PC-3 (cell line): ENCODE measurements around the gene BRD9.
"Not testable (repeated sequence)": the region's sequence is repeated elsewhere in the genome, so short reads cannot be mapped to it uniquely, and the experiment has no call there.

Experiments used
- CTCF ChIP-seq: fragments of 300-600 bp; sonication (generic); conservative IDR thresholded peaks from 2 replicates; pipeline ENCODE4 v1.5.1; 2017; ENCODE audit warnings: antibody characterized with exemption, low read depth, mild to moderate bottlenecking, low read length
- EZH2 ChIP-seq: fragments of 300-600 bp; sonication (generic); IDR thresholded peaks from one replicate; pipeline ENCODE4 v1.6.1; 2017; ENCODE audit warnings: antibody characterized with exemption, mild to moderate bottlenecking, low read length; ENCODE audit not compliant: unreplicated experiment
- EZH2phosphoT487 ChIP-seq: fragments of 300-600 bp; sonication (generic); IDR thresholded peaks from 2 replicates; pipeline ENCODE4 v1.6.1; 2018; ENCODE audit warnings: mild to moderate bottlenecking, antibody characterized with exemption, low read length, borderline replicate concordance

- not testable (repeated sequence) for TF ChIP-seq CTCF, EZH2, EZH2phosphoT487
These were observed 46.0 kb downstream of the BRD9 start for GRCh38 chr5:846602-847091.
